Ishikawa (cell line): ENCODE measurements around the gene SLC26A6.

Experiments used
- EP300 ChIP-seq: IDR thresholded peaks from 2 replicates; pipeline ENCODE4 v1.6.1; 2012; ENCODE audit warnings: borderline replicate concordance
- TF ChIP-seq, protein P1 (sequence below): IDR thresholded peaks from 2 replicates; pipeline ENCODE4 v1.6.1; 2012

DNA sequence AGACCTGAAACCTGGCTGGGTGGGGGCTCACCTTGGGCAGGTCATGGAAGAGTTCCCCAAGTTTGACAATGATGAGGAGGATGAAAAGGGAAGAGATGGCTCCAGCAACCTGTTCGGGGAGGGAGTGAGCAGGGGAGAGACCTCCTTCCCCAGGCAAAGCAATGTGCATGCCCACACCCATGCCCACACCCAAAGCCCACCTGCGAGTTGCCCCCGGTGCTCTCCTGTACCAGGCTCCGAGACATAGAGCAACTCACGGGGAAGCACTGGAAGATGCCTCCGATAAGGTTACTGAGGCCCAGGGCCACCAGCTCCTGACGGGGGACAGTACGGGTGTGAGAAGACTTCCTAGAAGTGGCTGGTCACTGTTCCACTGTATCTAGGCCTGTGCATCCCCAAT lies 4.9 kb downstream of the SLC26A6 start:
- TF ChIP-seq, protein P1, sequence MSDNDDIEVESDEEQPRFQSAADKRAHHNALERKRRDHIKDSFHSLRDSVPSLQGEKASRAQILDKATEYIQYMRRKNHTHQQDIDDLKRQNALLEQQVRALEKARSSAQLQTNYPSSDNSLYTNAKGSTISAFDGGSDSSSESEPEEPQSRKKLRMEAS: no peak
- no peak for TF ChIP-seq EP300
